ENCODE measurements around the gene COL11A2.
A peak's percentile ranks its signal among the peaks of the same experiment; 100 is the strongest.

The COL11A2 gene

DNA sequence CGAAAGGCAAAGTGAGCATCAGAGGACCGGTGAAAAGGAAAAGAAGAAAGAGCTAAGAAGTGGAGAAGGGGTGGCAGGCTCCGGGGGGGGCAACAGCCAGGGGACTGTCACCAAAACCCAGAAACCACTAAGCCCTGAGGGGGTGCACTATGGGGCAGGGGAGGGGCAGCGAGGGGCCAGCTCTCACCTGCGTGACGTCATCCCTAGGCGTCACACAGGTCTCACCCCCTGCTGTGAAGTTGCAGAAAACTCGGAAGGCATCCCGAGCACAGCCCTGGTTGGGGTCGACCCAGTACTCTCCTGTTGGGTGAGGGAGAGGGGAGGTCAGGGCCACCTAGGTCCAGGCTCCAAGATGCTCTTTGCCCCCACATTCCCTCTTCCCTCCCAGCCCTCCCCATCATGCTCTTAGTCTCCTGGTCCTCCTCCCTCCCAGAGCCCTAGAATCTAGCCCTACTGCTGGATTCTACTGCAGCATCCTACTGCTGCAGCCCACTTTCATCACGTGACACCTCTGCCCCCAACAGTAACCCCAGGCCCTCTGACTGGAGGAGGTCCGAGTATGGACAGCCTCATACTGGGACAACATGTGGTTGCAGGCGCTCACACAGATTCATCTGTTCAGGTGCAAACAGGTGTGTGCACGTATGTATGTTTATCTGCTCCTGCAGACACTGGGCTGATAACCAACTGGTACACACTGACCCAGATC is 27.4 kb downstream of the COL11A2 start:
- no peaks in the 10 kb centered on the region for H3K9me3 ChIP-seq (ENCODE audit: control insufficient read depth in 2 of 2, low read length in 2 of 2)
- H3K4me3 ChIP-seq (ENCODE audit: low read length in 2 of 2): no peak overlapping the region
- H3K9ac ChIP-seq (ENCODE audit: low read length in 2 of 2): no peak overlapping the region
- no peak overlapping the region for H3K27ac ChIP-seq (ENCODE audit: low read length)
- peaks cover 13% of the 10 kb centered on the region for H3K4me1 ChIP-seq (ENCODE audit: control insufficient read depth, insufficient read depth, low read length)
- no peaks in the 10 kb centered on the region for H3K36me3 ChIP-seq (ENCODE audit: control insufficient read depth in 2 of 2, insufficient read depth in 2 of 2, low read length in 2 of 2)
- no peaks in the 10 kb centered on the region for H3K27me3 ChIP-seq (ENCODE audit: control insufficient read depth in 1 of 2, insufficient read depth in 2 of 2, low read length in 2 of 2)

GRCh38 chr6:33164176-33164575 is 28.1 kb downstream of the COL11A2 start:
- Histone ChIP-seq H3K9ac (ENCODE audit: low read length in 2 of 2) (no peak overlapping the region), H3K27ac (ENCODE audit: low read length) (no peak overlapping the region), H3K4me3 (ENCODE audit: low read length in 2 of 2) (no peak overlapping the region), H3K36me3 (ENCODE audit: control insufficient read depth in 2 of 2, insufficient read depth in 2 of 2, low read length in 2 of 2) (no peaks in the 10 kb centered on the region), H3K9me3 (ENCODE audit: control insufficient read depth in 2 of 2, low read length in 2 of 2) (no peaks in the 10 kb centered on the region), H3K4me1 (ENCODE audit: control insufficient read depth, insufficient read depth, low read length) (peaks cover 13% of the 10 kb centered on the region), H3K27me3 (ENCODE audit: control insufficient read depth in 1 of 2, insufficient read depth in 2 of 2, low read length in 2 of 2) (no peaks in the 10 kb centered on the region)

GRCh38 chr6:33163540-33163939 is 28.7 kb downstream of the COL11A2 start:
- no peak overlapping the region for H3K9ac ChIP-seq (ENCODE audit: low read length in 2 of 2)

GRCh38 chr6:33161354-33162331 is 30.6 kb downstream of the COL11A2 start:
- Histone ChIP-seq H3K36me3 (ENCODE audit: control insufficient read depth in 2 of 2, insufficient read depth in 2 of 2, low read length in 2 of 2) (no peaks in the 10 kb centered on the region), H3K9me3 (ENCODE audit: control insufficient read depth in 2 of 2, low read length in 2 of 2) (no peaks in the 10 kb centered on the region), H3K4me3 (ENCODE audit: low read length in 2 of 2) (peak overlapping the region; percentile 63 to 72), H3K27me3 (ENCODE audit: control insufficient read depth in 1 of 2, insufficient read depth in 2 of 2, low read length in 2 of 2) (no peaks in the 10 kb centered on the region), H3K9ac (ENCODE audit: low read length in 2 of 2) (peak overlapping the region; percentile 29 to 56), H3K27ac (ENCODE audit: low read length) (peak overlapping the region; percentile 62), H3K4me1 (ENCODE audit: control insufficient read depth, insufficient read depth, low read length) (peaks cover 13% of the 10 kb centered on the region)

More at GRCh38 chr6:33163540-33163939, 28.7 kb downstream of the COL11A2 start:
- Histone ChIP-seq H3K4me1 (ENCODE audit: control insufficient read depth, insufficient read depth, low read length) (peaks cover 13% of the 10 kb centered on the region), H3K36me3 (ENCODE audit: control insufficient read depth in 2 of 2, insufficient read depth in 2 of 2, low read length in 2 of 2) (no peaks in the 10 kb centered on the region), H3K27ac (ENCODE audit: low read length) (no peak overlapping the region), H3K9me3 (ENCODE audit: control insufficient read depth in 2 of 2, low read length in 2 of 2) (no peaks in the 10 kb centered on the region), H3K4me3 (ENCODE audit: low read length in 2 of 2) (no peak overlapping the region), H3K27me3 (ENCODE audit: control insufficient read depth in 1 of 2, insufficient read depth in 2 of 2, low read length in 2 of 2) (no peaks in the 10 kb centered on the region)

DNA sequence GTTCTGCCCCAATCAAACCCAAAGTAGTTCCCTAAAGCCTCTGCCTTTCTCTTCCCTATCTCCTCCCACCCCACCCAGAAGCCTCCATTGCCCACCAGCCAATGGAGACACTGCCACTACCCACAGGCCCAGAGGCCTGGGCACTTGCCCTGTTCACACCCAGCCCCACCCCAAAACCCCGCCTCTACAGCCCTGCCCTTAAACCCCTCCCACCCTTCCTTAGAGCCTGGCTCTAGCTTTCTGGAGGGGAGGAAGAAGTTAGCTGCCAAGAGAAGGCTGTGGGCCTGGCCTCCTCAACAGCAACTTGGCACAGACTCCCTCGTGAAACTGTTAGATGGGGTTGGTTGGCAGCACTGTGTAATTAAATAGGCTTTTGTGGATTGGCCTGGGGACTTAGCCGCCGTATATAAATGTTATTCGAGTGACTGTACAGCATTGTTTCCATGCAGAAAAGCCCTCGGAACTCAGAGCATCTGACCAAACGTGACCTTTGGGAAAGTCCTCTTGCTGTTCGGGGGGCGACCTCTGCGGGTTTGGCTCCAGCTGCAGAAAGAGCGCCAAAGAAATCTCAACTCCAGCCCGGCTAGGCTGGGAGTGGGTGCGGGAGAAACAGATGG is 31.4 kb downstream of the COL11A2 start:
- peak overlapping the region; percentile 62 for H3K27ac ChIP-seq (ENCODE audit: low read length)
- peaks cover 13% of the 10 kb centered on the region for H3K4me1 ChIP-seq (ENCODE audit: control insufficient read depth, insufficient read depth, low read length)
- no peaks in the 10 kb centered on the region for H3K9me3 ChIP-seq (ENCODE audit: control insufficient read depth in 2 of 2, low read length in 2 of 2)
- no peaks in the 10 kb centered on the region for H3K27me3 ChIP-seq (ENCODE audit: control insufficient read depth in 1 of 2, insufficient read depth in 2 of 2, low read length in 2 of 2)
- H3K36me3 ChIP-seq (ENCODE audit: control insufficient read depth in 2 of 2, insufficient read depth in 2 of 2, low read length in 2 of 2): no peaks in the 10 kb centered on the region
- H3K9ac ChIP-seq (ENCODE audit: low read length in 2 of 2): no peak overlapping the region
- peak overlapping the region in 1 of 2 donors; percentile 72 for H3K4me3 ChIP-seq (ENCODE audit: low read length in 2 of 2)

- Histone ChIP-seq H3K9ac (ENCODE audit: low read length in 2 of 2) (no peak overlapping the region), H3K4me1 (ENCODE audit: control insufficient read depth, insufficient read depth, low read length) (peaks cover 13% of the 10 kb centered on the region), H3K27ac (ENCODE audit: low read length) (no peak overlapping the region), H3K27me3 (ENCODE audit: control insufficient read depth in 1 of 2, insufficient read depth in 2 of 2, low read length in 2 of 2) (no peaks in the 10 kb centered on the region), H3K4me3 (ENCODE audit: low read length in 2 of 2) (no peak overlapping the region), H3K36me3 (ENCODE audit: control insufficient read depth in 2 of 2, insufficient read depth in 2 of 2, low read length in 2 of 2) (no peaks in the 10 kb centered on the region), H3K9me3 (ENCODE audit: control insufficient read depth in 2 of 2, low read length in 2 of 2) (no peaks in the 10 kb centered on the region)
Observed at GRCh38 chr6:33160096-33160495, 32.2 kb downstream of the COL11A2 start.

- Histone ChIP-seq H3K27ac (ENCODE audit: low read length) (no peak overlapping the region), H3K36me3 (ENCODE audit: control insufficient read depth in 2 of 2, insufficient read depth in 2 of 2, low read length in 2 of 2) (no peaks in the 10 kb centered on the region), H3K9ac (ENCODE audit: low read length in 2 of 2) (no peak overlapping the region), H3K27me3 (ENCODE audit: control insufficient read depth in 1 of 2, insufficient read depth in 2 of 2, low read length in 2 of 2) (no peaks in the 10 kb centered on the region), H3K9me3 (ENCODE audit: control insufficient read depth in 2 of 2, low read length in 2 of 2) (no peaks in the 10 kb centered on the region), H3K4me1 (ENCODE audit: control insufficient read depth, insufficient read depth, low read length) (peaks cover 9% of the 10 kb centered on the region), H3K4me3 (ENCODE audit: low read length in 2 of 2) (no peak overlapping the region)
Observed at GRCh38 chr6:33156964-33157363, 35.3 kb downstream of the COL11A2 start.

DNA sequence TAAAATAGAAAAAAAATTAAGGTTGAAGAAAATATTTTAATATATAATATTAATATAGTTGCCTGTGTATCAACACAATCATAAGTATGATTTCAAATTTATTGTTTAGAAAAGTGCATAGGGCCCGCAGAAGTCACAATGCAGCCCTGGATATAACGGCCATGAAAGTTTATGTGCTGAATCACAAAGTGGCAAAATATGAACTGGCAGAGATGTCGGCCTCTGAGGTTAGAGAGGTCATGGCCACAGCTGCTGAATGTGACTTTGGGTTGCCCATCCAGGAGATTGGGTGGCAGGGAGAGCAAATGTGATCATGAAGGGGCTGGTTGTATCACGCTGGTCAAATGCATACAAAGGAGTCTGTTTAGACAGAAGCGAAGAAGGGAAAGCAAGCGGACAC is 35.7 kb downstream of the COL11A2 start:
- Histone ChIP-seq H3K36me3 (ENCODE audit: control insufficient read depth in 2 of 2, insufficient read depth in 2 of 2, low read length in 2 of 2) (no peaks in the 10 kb centered on the region), H3K4me3 (ENCODE audit: low read length in 2 of 2) (no peak overlapping the region), H3K4me1 (ENCODE audit: control insufficient read depth, insufficient read depth, low read length) (peaks cover 5% of the 10 kb centered on the region)

GRCh38 chr6:33154349-33154748 is 37.9 kb downstream of the COL11A2 start:
- Histone ChIP-seq H3K4me3 (ENCODE audit: low read length in 2 of 2) (no peak overlapping the region), H3K36me3 (ENCODE audit: control insufficient read depth in 2 of 2, insufficient read depth in 2 of 2, low read length in 2 of 2) (no peaks in the 10 kb centered on the region), H3K27ac (ENCODE audit: low read length) (no peak overlapping the region), H3K27me3 (ENCODE audit: control insufficient read depth in 1 of 2, insufficient read depth in 2 of 2, low read length in 2 of 2) (peaks cover 0 to 3% of the 10 kb centered on the region in 2 donors), H3K9ac (ENCODE audit: low read length in 2 of 2) (no peak overlapping the region), H3K9me3 (ENCODE audit: control insufficient read depth in 2 of 2, low read length in 2 of 2) (no peaks in the 10 kb centered on the region), H3K4me1 (ENCODE audit: control insufficient read depth, insufficient read depth, low read length) (no peaks in the 10 kb centered on the region)

More for the DNA sequence above, 35.7 kb downstream of the COL11A2 start:
- Histone ChIP-seq H3K27me3 (ENCODE audit: control insufficient read depth in 1 of 2, insufficient read depth in 2 of 2, low read length in 2 of 2) (no peaks in the 10 kb centered on the region), H3K9ac (ENCODE audit: low read length in 2 of 2) (no peak overlapping the region), H3K27ac (ENCODE audit: low read length) (no peak overlapping the region), H3K9me3 (ENCODE audit: control insufficient read depth in 2 of 2, low read length in 2 of 2) (no peaks in the 10 kb centered on the region)

GRCh38 chr6:33151050-33151449 is 41.2 kb downstream of the COL11A2 start:
- Histone ChIP-seq H3K27me3 (ENCODE audit: control insufficient read depth in 1 of 2, insufficient read depth in 2 of 2, low read length in 2 of 2) (peaks cover 0 to 9% of the 10 kb centered on the region in 2 donors), H3K27ac (ENCODE audit: low read length) (no peak overlapping the region), H3K4me1 (ENCODE audit: control insufficient read depth, insufficient read depth, low read length) (no peaks in the 10 kb centered on the region), H3K9ac (ENCODE audit: low read length in 2 of 2) (no peak overlapping the region), H3K36me3 (ENCODE audit: control insufficient read depth in 2 of 2, insufficient read depth in 2 of 2, low read length in 2 of 2) (no peaks in the 10 kb centered on the region), H3K9me3 (ENCODE audit: control insufficient read depth in 2 of 2, low read length in 2 of 2) (no peaks in the 10 kb centered on the region), H3K4me3 (ENCODE audit: low read length in 2 of 2) (no peak overlapping the region)
